ENCODE measurements around the gene DPP10.
"Not testable (repeated sequence)": the region's sequence is repeated elsewhere in the genome, so short reads cannot be mapped to it uniquely, and the experiment has no call there.

Gene DPP10

GRCh38 chr2:115422004-115422634 is 979.7 kb downstream of the DPP10 start:
- Histone ChIP-seq H3K36me3 (ENCODE audit: insufficient read depth, low read length) (no peaks in the 10 kb centered on the region), H4K20me1 (ENCODE audit: insufficient read depth, low read length, poor library complexity, severe bottlenecking) (no peaks in the 10 kb centered on the region), H3F3A (ENCODE audit: low read depth) (no peaks in the 10 kb centered on the region), H3K4me1 (ENCODE audit: insufficient read depth, low read length, poor library complexity, severe bottlenecking) (no peaks in the 10 kb centered on the region), H3K4me2 (ENCODE audit: low read depth, low read length, poor library complexity, severe bottlenecking) (no peak overlapping the region), H3K9me2 (replicated peaks; ENCODE audit: low read depth, low read length) (no peaks in the 10 kb centered on the region), H3K9me3 (ENCODE audit: insufficient read depth, low read depth, low read length) (no peaks in the 10 kb centered on the region), H3K9ac (ENCODE audit: low read depth, low read length, poor library complexity, severe bottlenecking) (no peak overlapping the region), H3K79me2 (ENCODE audit: insufficient read depth, low read length) (no peaks in the 10 kb centered on the region), H2AFZ (ENCODE audit: low read length) (no peak overlapping the region), H3K27me3 (ENCODE audit: insufficient read depth, low read length, poor library complexity, severe bottlenecking) (no peaks in the 10 kb centered on the region), H3K4me3 (ENCODE audit: low read length, poor library complexity, severe bottlenecking) (no peak overlapping the region)
- TF ChIP-seq CTCF (conservative IDR thresholded peaks at IDR 0.05; ENCODE audit: low read length) (no peak), EZH2phosphoT487 (IDR thresholded peaks at IDR 0.05; ENCODE audit: borderline replicate concordance) (no peak)

GRCh38 chr2:115427436-115427835 is 985.0 kb downstream of the DPP10 start:
- TF ChIP-seq CTCF (conservative IDR thresholded peaks at IDR 0.05; ENCODE audit: low read length): no peak
- TF ChIP-seq EZH2phosphoT487 (IDR thresholded peaks at IDR 0.05; ENCODE audit: borderline replicate concordance): no peak
- H2AFZ ChIP-seq (ENCODE audit: low read length): no peak overlapping the region
- H4K20me1 ChIP-seq (ENCODE audit: insufficient read depth, low read length, poor library complexity, severe bottlenecking): no peaks in the 10 kb centered on the region
- H3K27me3 ChIP-seq (ENCODE audit: insufficient read depth, low read length, poor library complexity, severe bottlenecking): no peaks in the 10 kb centered on the region
- H3K9me2 ChIP-seq (replicated peaks; ENCODE audit: low read depth, low read length): 0 out of 2 replicates have a peak, but pooled peaks cover 4% of the 10 kb centered on the region
- no peaks in the 10 kb centered on the region for H3F3A ChIP-seq (ENCODE audit: low read depth)
- no peaks in the 10 kb centered on the region for H3K79me2 ChIP-seq (ENCODE audit: insufficient read depth, low read length)
- H3K4me3 ChIP-seq (ENCODE audit: low read length, poor library complexity, severe bottlenecking): no peak overlapping the region
- no peaks in the 10 kb centered on the region for H3K9me3 ChIP-seq (ENCODE audit: insufficient read depth, low read depth, low read length)
- no peaks in the 10 kb centered on the region for H3K4me1 ChIP-seq (ENCODE audit: insufficient read depth, low read length, poor library complexity, severe bottlenecking)
- no peak overlapping the region for H3K9ac ChIP-seq (ENCODE audit: low read depth, low read length, poor library complexity, severe bottlenecking)
- H3K4me2 ChIP-seq (ENCODE audit: low read depth, low read length, poor library complexity, severe bottlenecking): no peak overlapping the region
- no peaks in the 10 kb centered on the region for H3K36me3 ChIP-seq (ENCODE audit: insufficient read depth, low read length)

- H3K9ac ChIP-seq (ENCODE audit: low read depth, low read length, poor library complexity, severe bottlenecking); H3K27me3 ChIP-seq (ENCODE audit: insufficient read depth, low read length, poor library complexity, severe bottlenecking); H3K4me2 ChIP-seq (ENCODE audit: low read depth, low read length, poor library complexity, severe bottlenecking); H3K4me1 ChIP-seq (ENCODE audit: insufficient read depth, low read length, poor library complexity, severe bottlenecking); H4K20me1 ChIP-seq (ENCODE audit: insufficient read depth, low read length, poor library complexity, severe bottlenecking); H3F3A ChIP-seq (ENCODE audit: low read depth); H3K9me2 ChIP-seq (replicated peaks; ENCODE audit: low read depth, low read length); H3K79me2 ChIP-seq (ENCODE audit: insufficient read depth, low read length); H3K36me3 ChIP-seq (ENCODE audit: insufficient read depth, low read length); H3K9me3 ChIP-seq (ENCODE audit: insufficient read depth, low read depth, low read length); H3K4me3 ChIP-seq (ENCODE audit: low read length, poor library complexity, severe bottlenecking); H2AFZ ChIP-seq (ENCODE audit: low read length): not testable (repeated sequence)
Measured at GRCh38 chr2:115440746-115441145, 998.3 kb downstream of the DPP10 start.

GRCh38 chr2:115443539-115444185 is 1001.2 kb downstream of the DPP10 start:
- no peaks in the 10 kb centered on the region for H3F3A ChIP-seq (ENCODE audit: low read depth)
- H3K9me2 ChIP-seq (replicated peaks; ENCODE audit: low read depth, low read length): no peaks in the 10 kb centered on the region
- H3K36me3 ChIP-seq (ENCODE audit: insufficient read depth, low read length): no peaks in the 10 kb centered on the region
- TF ChIP-seq CTCF (conservative IDR thresholded peaks at IDR 0.05; ENCODE audit: low read length) (no peak), EZH2phosphoT487 (IDR thresholded peaks at IDR 0.05; ENCODE audit: borderline replicate concordance) (no peak)
- H3K9me3 ChIP-seq (ENCODE audit: insufficient read depth, low read depth, low read length): no peaks in the 10 kb centered on the region
- no peak overlapping the region for H3K4me3 ChIP-seq (ENCODE audit: low read length, poor library complexity, severe bottlenecking)
- no peaks in the 10 kb centered on the region for H4K20me1 ChIP-seq (ENCODE audit: insufficient read depth, low read length, poor library complexity, severe bottlenecking)
- no peak overlapping the region for H3K4me2 ChIP-seq (ENCODE audit: low read depth, low read length, poor library complexity, severe bottlenecking)
- no peaks in the 10 kb centered on the region for H3K4me1 ChIP-seq (ENCODE audit: insufficient read depth, low read length, poor library complexity, severe bottlenecking)
- H3K79me2 ChIP-seq (ENCODE audit: insufficient read depth, low read length): no peaks in the 10 kb centered on the region
- H3K27me3 ChIP-seq (ENCODE audit: insufficient read depth, low read length, poor library complexity, severe bottlenecking): no peaks in the 10 kb centered on the region
- no peak overlapping the region for H3K9ac ChIP-seq (ENCODE audit: low read depth, low read length, poor library complexity, severe bottlenecking)
- H2AFZ ChIP-seq (ENCODE audit: low read length): no peak overlapping the region
